Endothelial cell of umbilical vein (primary cell): ENCODE data around the gene CDH15. TPM values are rescaled to one million over a fixed set of nuclear protein-coding genes. Genes with fewer than 3 reads are reported as not detected.

Experiments used
- BruUV-seq: library from RNA; stranded (reverse); fragments of 400-500 nt; replicated peaks from 2 replicates; lab custom pipeline; 2021; lab: Mats Ljungman, UMichigan
- CTCF ChIA-PET: fragments of 300-600, 350-600 bp; sonication (Branson Sonifier 250); formaldehyde crosslinking; loops from one replicate; lab custom pipeline; 2021; ENCODE audit warnings: antibody characterized with exemption, inconsistent platforms; lab: Charles Lee
- POLR2A ChIA-PET: fragments of 300-600, 350-600 bp; sonication (Branson Sonifier 250); formaldehyde crosslinking; loops from one replicate; lab custom pipeline; 2021; ENCODE audit warnings: antibody characterized with exemption, inconsistent platforms; lab: Charles Lee
- DNase-seq: peaks from one replicate; pipeline ENCODE4 v3.0.0-alpha.2; 2011; ENCODE audit warnings: low read depth, low spot score
- FAIRE-seq: peaks from 2 replicates; lab custom pipeline; 2011; peaks lifted over from hg19 to GRCh38; lab: Jason Lieb, UNC
- H2AFZ ChIP-seq: 2 replicates; pipeline ENCODE4 v1.6.0; 2012; ENCODE audit warnings: low read depth, low read length, control low read depth, inconsistent platforms
- H3K27ac ChIP-seq: 2 replicates; pipeline ENCODE4 v1.5.1; 2011; ENCODE audit warnings: low read depth, mild to moderate bottlenecking, control low read depth, low read length, moderate library complexity; ENCODE audit not compliant: insufficient read depth
- H3K27me3 ChIP-seq, 2 experiments: 2 replicates each; pipeline versions ENCODE4 v1.6.0 to v1.6.1; 2011; ENCODE audit warnings: low read length in 2 of 2, mixed read lengths in 1 of 2; ENCODE audit not compliant: control insufficient read depth in 2 of 2, insufficient read depth in 2 of 2
- H3K36me3 ChIP-seq, 2 experiments: 2 replicates in 1 of 2; 3 replicates in 1 of 2; pipeline ENCODE4 v1.5.1; 2011; ENCODE audit warnings: low read length in 2 of 2, mild to moderate bottlenecking in 1 of 2, moderate library complexity in 1 of 2; ENCODE audit not compliant: control insufficient read depth in 2 of 2, insufficient read depth in 2 of 2; ENCODE audit errors: extremely low read depth in 1 of 2
- H3K4me1 ChIP-seq: 3 replicates; pipeline ENCODE4 v1.5.1; 2011; ENCODE audit warnings: mild to moderate bottlenecking, low read length; ENCODE audit not compliant: control insufficient read depth, insufficient read depth; ENCODE audit errors: extremely low read depth
- H3K4me2 ChIP-seq: 2 replicates; pipeline ENCODE4 v1.6.1; 2011; ENCODE audit warnings: low read length, control low read depth, mixed read lengths; ENCODE audit not compliant: insufficient read depth
- H3K4me3 ChIP-seq, 3 experiments: fragments of 200-600 bp in 1 of 3; sonication (generic), shearing (Covaris generic) in 1 of 3; replicated peaks in 1 of 3; 2 replicates each; pipeline ENCODE4 v1.5.1; 2011 to 2016; ENCODE audit warnings: control low read depth in 3 of 3, low read length in 3 of 3, mild to moderate bottlenecking in 2 of 3, inconsistent platforms in 1 of 3, low read depth in 1 of 3, moderate library complexity in 1 of 3; ENCODE audit not compliant: insufficient read depth in 1 of 3
- H3K79me2 ChIP-seq: 2 replicates; pipeline ENCODE4 v1.6.0; 2012; ENCODE audit warnings: low read length, inconsistent platforms; ENCODE audit not compliant: control insufficient read depth, insufficient read depth
- H3K9ac ChIP-seq: replicated peaks from 2 replicates; pipeline ENCODE3; 2011; ENCODE audit warnings: low read length, control low read depth; ENCODE audit not compliant: insufficient read depth; ENCODE audit errors: extremely low read depth
- H3K9me1 ChIP-seq: replicated peaks from 3 replicates; pipeline ENCODE4 v1.6.0; 2011; ENCODE audit warnings: mild to moderate bottlenecking, low read length; ENCODE audit not compliant: control insufficient read depth, insufficient read depth; ENCODE audit errors: extremely low read depth
- H3K9me3 ChIP-seq: replicated peaks from 2 replicates; pipeline ENCODE4 v1.5.1; 2012; ENCODE audit warnings: low read length, inconsistent platforms; ENCODE audit not compliant: control insufficient read depth, insufficient read depth
- H4K20me1 ChIP-seq: replicated peaks from 2 replicates; pipeline ENCODE3; 2011; ENCODE audit warnings: mild to moderate bottlenecking, low read length; ENCODE audit not compliant: control insufficient read depth, insufficient read depth; ENCODE audit errors: extremely low read depth
- EZH2 ChIP-seq: IDR thresholded peaks from 2 replicates; pipeline ENCODE4 v1.6.1; 2012; ENCODE audit warnings: borderline replicate concordance, low read depth, mild to moderate bottlenecking, moderate library complexity, low read length, inconsistent platforms; ENCODE audit not compliant: severe bottlenecking
- FOS ChIP-seq: IDR thresholded peaks from 2 replicates; pipeline ENCODE4 v1.6.1; 2011; ENCODE audit warnings: mild to moderate bottlenecking, low read length, moderate library complexity, borderline replicate concordance; ENCODE audit not compliant: insufficient read depth
- GATA2 ChIP-seq: IDR thresholded peaks from 2 replicates; pipeline ENCODE4 v1.7.0; 2011; ENCODE audit warnings: low read depth, mild to moderate bottlenecking, moderate library complexity, mixed read lengths, low read length; ENCODE audit not compliant: insufficient read length, insufficient read depth
- JUN ChIP-seq: IDR thresholded peaks from 2 replicates; pipeline ENCODE4 v1.6.1; 2011; ENCODE audit warnings: borderline replicate concordance, low read depth; ENCODE audit not compliant: insufficient read length, insufficient read depth
- MYC ChIP-seq: IDR thresholded peaks from one replicate; pipeline ENCODE4 v1.6.1; 2011; ENCODE audit warnings: mild to moderate bottlenecking, low read depth, low read length
- POLR2A ChIP-seq: IDR thresholded peaks from 2 replicates; pipeline ENCODE4 v1.6.1; 2012; ENCODE audit warnings: low read depth, mild to moderate bottlenecking, control low read depth, low read length
- POLR2AphosphoS5 ChIP-seq: IDR thresholded peaks from 2 replicates; pipeline ENCODE4 v1.6.1; 2012; ENCODE audit warnings: low read depth, mild to moderate bottlenecking, control low read depth, low read length, moderate library complexity; ENCODE audit not compliant: insufficient read depth
- dilution Hi-C: fragments of 300-500 bp; cut with MboI; formaldehyde crosslinking; loops from one replicate; pipeline ENCODE4 v1.15.0; 2019; ENCODE audit warnings: low sequenced_read_pairs; ENCODE audit not compliant: extremely low pct_ligation_motif_present
- intact Hi-C: fragments of 100-400 bp; cut with micrococcal nuclease; formaldehyde crosslinking; loops from one replicate; pipeline ENCODE4 v1.10.0; 2022
- polyA plus RNA-seq, 4 experiments: library from polyadenylated mRNA; depleted of rRNA in 3 of 4; stranded (reverse) in 3 of 4; unstranded in 1 of 4; fragments of >200 nt; gene quantifications; 2 replicates each; pipeline versions ENCODE4 v1.2.1 to v1.2.3, GENCODE V29; 2011 to 2012; ENCODE audit warnings: missing spikeins in 1 of 4
- total RNA-seq: library from RNA; stranded (reverse); gene quantifications from 2 replicates; pipeline ENCODE4 v1.2.3, GENCODE V29; 2021
- TF ChIP-seq, protein P1 (sequence below), 2 donors: IDR thresholded peaks; 1 replicate in 1 of 2; 2 replicates in 1 of 2; pipeline ENCODE4 v1.5.1; 2011; ENCODE audit warnings: low read length in 2 of 2, mild to moderate bottlenecking in 2 of 2, moderate library complexity in 2 of 2, control low read depth in 1 of 2, inconsistent platforms in 1 of 2, low read depth in 1 of 2; ENCODE audit not compliant: insufficient read depth in 1 of 2; ENCODE audit errors: extremely low read depth in 1 of 2
- TF ChIP-seq, protein P2 (sequence below): IDR thresholded peaks from 2 replicates; pipeline ENCODE4 v1.6.1; 2011; ENCODE audit not compliant: insufficient read depth, insufficient read length

The CDH15 gene
- total and polyA plus RNA-seq, 2 donors (not counting 3 experiments of a cell fraction or from before 2014, with no cell fraction given), result 0.44 TPM; not detected in 1

DNA sequence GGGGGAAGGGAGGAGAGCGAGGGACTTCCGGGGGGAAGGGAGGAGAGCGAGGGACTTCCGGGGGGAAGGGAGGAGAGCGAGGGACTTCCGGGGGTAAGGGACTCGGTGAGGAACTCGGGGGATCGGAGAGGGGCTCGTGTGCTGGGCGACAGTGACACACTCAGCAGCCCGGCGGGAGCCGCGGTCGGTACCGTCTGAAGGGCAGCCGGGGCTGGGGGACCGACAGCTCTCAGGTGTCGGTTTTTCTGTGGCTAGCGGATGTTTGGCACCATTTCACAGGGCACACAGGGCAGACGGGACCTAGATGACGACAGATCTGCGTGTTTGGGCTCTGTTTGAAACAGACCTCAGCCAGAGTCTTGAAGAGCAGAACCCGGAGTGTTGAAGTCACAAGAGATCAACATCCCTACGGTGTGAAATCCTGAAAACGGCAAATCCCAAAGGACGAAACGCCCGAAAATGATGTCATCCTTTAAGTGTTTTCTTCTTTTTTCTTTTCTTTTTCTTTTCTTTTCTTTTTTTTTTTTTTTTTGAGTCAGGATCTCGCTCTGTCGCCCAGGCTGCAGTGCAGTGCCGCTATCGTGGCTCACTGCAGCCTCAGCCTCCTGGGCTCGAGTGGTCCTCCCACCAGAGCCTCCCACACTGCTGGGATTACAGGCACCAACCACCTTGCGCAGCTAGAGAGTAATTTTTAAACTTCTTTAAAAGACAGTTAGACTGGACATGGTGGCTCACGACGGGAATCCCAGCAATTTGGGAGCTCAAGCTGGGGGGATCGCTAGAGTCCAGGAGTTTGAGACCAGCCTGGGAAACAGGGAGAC, 69.8 kb downstream of the CDH15 start:
- ChIA-PET POLR2A (no interaction called here), CTCF (interaction anchor here (0.9 to 2.5 kb wide), 3 partner anchors 15 to 26 kb away, joined by 3 to 9 read pairs (median 4); partner anchors contain the start of gene ZNF778)

More for the DNA sequence above, 69.8 kb downstream of the CDH15 start:
- dilution Hi-C loops, result no loop called here
- Histone ChIP-seq H3K9me3 (no peaks in the 10 kb centered on the region), H4K20me1 (no peaks in the 10 kb centered on the region), H3K27ac (peak overlapping the region; percentile 49), H3K4me1 (peaks cover 5% of the 10 kb centered on the region), H3K27me3 (no peaks in the 10 kb centered on the region), H3K9me1 (no peaks in the 10 kb centered on the region), H3K36me3 (no peaks in the 10 kb centered on the region), H3K4me2 (peak overlapping the region; percentile 95), H3K4me3 (peak overlapping the region; percentile 35 to 72 (median 53)), H3K9ac (peak overlapping the region; percentile 58), H3K79me2 (no peaks in the 10 kb centered on the region), H2AFZ (peak overlapping the region; percentile 77)
- TSS peak; percentile 91 for BruUV-seq
- intact Hi-C loops, result no loop called here
- DNase-seq (peak; percentile 54), FAIRE-seq (peak; percentile 55)
- TF ChIP-seq, protein P1, sequence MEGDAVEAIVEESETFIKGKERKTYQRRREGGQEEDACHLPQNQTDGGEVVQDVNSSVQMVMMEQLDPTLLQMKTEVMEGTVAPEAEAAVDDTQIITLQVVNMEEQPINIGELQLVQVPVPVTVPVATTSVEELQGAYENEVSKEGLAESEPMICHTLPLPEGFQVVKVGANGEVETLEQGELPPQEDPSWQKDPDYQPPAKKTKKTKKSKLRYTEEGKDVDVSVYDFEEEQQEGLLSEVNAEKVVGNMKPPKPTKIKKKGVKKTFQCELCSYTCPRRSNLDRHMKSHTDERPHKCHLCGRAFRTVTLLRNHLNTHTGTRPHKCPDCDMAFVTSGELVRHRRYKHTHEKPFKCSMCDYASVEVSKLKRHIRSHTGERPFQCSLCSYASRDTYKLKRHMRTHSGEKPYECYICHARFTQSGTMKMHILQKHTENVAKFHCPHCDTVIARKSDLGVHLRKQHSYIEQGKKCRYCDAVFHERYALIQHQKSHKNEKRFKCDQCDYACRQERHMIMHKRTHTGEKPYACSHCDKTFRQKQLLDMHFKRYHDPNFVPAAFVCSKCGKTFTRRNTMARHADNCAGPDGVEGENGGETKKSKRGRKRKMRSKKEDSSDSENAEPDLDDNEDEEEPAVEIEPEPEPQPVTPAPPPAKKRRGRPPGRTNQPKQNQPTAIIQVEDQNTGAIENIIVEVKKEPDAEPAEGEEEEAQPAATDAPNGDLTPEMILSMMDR (IDR thresholded peaks at IDR 0.05; ENCODE audit: extremely low read depth in 1 of 2, insufficient read depth in 1 of 2, low read depth in 1 of 2, low read length in 2 of 2), result no peak
- TF ChIP-seq, protein P2, sequence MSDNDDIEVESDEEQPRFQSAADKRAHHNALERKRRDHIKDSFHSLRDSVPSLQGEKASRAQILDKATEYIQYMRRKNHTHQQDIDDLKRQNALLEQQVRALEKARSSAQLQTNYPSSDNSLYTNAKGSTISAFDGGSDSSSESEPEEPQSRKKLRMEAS, result no peak
- TF ChIP-seq JUN (peak; percentile 10), POLR2A (no peak), EZH2 (no peak), MYC (no peak), POLR2AphosphoS5 (peak; percentile 63), GATA2 (no peak), FOS (no peak)
